ENCODE measurements around the gene GALNTL6. TPM values are rescaled to one million over a fixed set of nuclear protein-coding genes. Genes with fewer than 3 reads are reported as not detected.

The GALNTL6 gene
- total and polyA plus RNA-seq, 9 of the 15 experiments (the other 6 are each of a cell fraction or from before 2014, with no cell fraction given) = 0.18 to 0.50 (median 0.29) TPM

GRCh38 chr4:172953896-172954568 is 1140.8 kb downstream of the GALNTL6 start:
- no peak overlapping the region for H2AFZ ChIP-seq (ENCODE audit: low read depth, low read length)
- H3K9me3 ChIP-seq (replicated peaks; ENCODE audit: control insufficient read depth, insufficient read depth, low read depth, low read length) = no peaks in the 10 kb centered on the region
- BruUV-seq (replicated peaks) = no TSS peak
- no peaks in the 10 kb centered on the region for H3K36me3 ChIP-seq (ENCODE audit: control insufficient read depth, insufficient read depth, low read length)
- ChIA-PET POLR2A (no interaction called here), CTCF (ENCODE audit: low intra/inter-chr PET ratio) (no interaction called here)
- H3K4me3 ChIP-seq = no peak overlapping the region
- 6% methylated on average over 5 of the region's 5 CpGs for WGBS (ENCODE audit: insufficient coverage, low coverage, missing lambda C conversion rate)
- H3K9me1 ChIP-seq (ENCODE audit: control insufficient read depth, insufficient read depth, low read length) = no peaks in the 10 kb centered on the region
- no peak for ATAC-seq
- no peak overlapping the region for H3K4me2 ChIP-seq (ENCODE audit: insufficient read depth, low read length)
- no peak overlapping the region for H3K9ac ChIP-seq (ENCODE audit: insufficient read depth in 1 of 2, low read depth in 2 of 2, low read length in 2 of 2)
- H3K27ac ChIP-seq (ENCODE audit: extremely low read depth, low read depth, low read length) = no peak overlapping the region
- peaks cover 0 to 5% of the 10 kb centered on the region in 2 experiments; a peak in 1 of 5 replicates for H3K27me3 ChIP-seq (ENCODE audit: control insufficient read depth in 2 of 2, insufficient read depth in 2 of 2, low read length in 2 of 2)
- peaks cover 0 to 14% of the 10 kb centered on the region in 2 experiments; a peak in 3 of 5 replicates for H3K4me1 ChIP-seq (replicated peaks in 1 of 2; ENCODE audit: control insufficient read depth in 2 of 2, insufficient read depth in 2 of 2, low read length in 2 of 2)
- in situ Hi-C loops (cut with MboI) = no loop called here
- intact Hi-C loops (cut with micrococcal nuclease) = no loop called here
- no peak for DNase-seq (ENCODE audit: extremely low read depth in 1 of 4, low spot score in 3 of 4)
- H4K20me1 ChIP-seq (replicated peaks; ENCODE audit: control insufficient read depth, insufficient read depth, low read length) = no peaks in the 10 kb centered on the region
- no peak for FAIRE-seq
- H3K79me2 ChIP-seq (ENCODE audit: control insufficient read depth, insufficient read depth, low read length) = no peaks in the 10 kb centered on the region
- no peak for TF ChIP-seq MYNN (IDR thresholded peaks at IDR 0.05)
- TF ChIP-seq MYNN (CRISPR knock-in tag; IDR thresholded peaks at IDR 0.05) = no peak
- no peak for TF ChIP-seq ILF3 (IDR thresholded peaks at IDR 0.05; ENCODE audit: borderline replicate concordance)
- peak in 1 of 2 experiments; percentile 40; a peak in 1 of 4 replicates for TF ChIP-seq TRIM24 (IDR thresholded peaks at IDR 0.05)
- no peak for TF ChIP-seq ZNF347 (CRISPR knock-in tag; IDR thresholded peaks at IDR 0.05; ENCODE audit: low read depth)
- no peak for TF ChIP-seq CHAMP1 (IDR thresholded peaks at IDR 0.05)
- TF ChIP-seq EHMT2 (IDR thresholded peaks at IDR 0.05) = no peak
- TF ChIP-seq PCBP1 (IDR thresholded peaks at IDR 0.05; ENCODE audit: low read depth, low read length, poor library complexity, severe bottlenecking) = no peak
- no peak for TF ChIP-seq RAD51 (IDR thresholded peaks at IDR 0.05; ENCODE audit: borderline replicate concordance, low read depth)
- TF ChIP-seq CBFB (CRISPR knock-in tag; IDR thresholded peaks at IDR 0.05) = no peak
- no peak for TF ChIP-seq E2F6 (IDR thresholded peaks at IDR 0.05; ENCODE audit: borderline replicate concordance in 1 of 2, extremely low read depth in 1 of 2, insufficient read depth in 1 of 2, insufficient read length in 1 of 2, low read depth in 1 of 2, low read length in 1 of 2, poor library complexity in 1 of 2, severe bottlenecking in 1 of 2)
- TF ChIP-seq ZNF639 (CRISPR knock-in tag; conservative IDR thresholded peaks at IDR 0.05 in 1 of 2, IDR thresholded peaks at IDR 0.05 in 1 of 2) = no peak
- TF ChIP-seq ZBTB1 (CRISPR knock-in tag; IDR thresholded peaks at IDR 0.05; ENCODE audit: borderline replicate concordance, low read depth) = no peak
- no peak for TF ChIP-seq ZNF561 (CRISPR knock-in tag; conservative IDR thresholded peaks at IDR 0.05)
- peak; percentile 22; the same call in 1 of the 2 replicates for TF ChIP-seq FOSL1 (tag; conservative IDR thresholded peaks at IDR 0.05)
- TF ChIP-seq ZC3H4 (CRISPR knock-in tag; IDR thresholded peaks at IDR 0.05; ENCODE audit: borderline replicate concordance) = no peak
- TF ChIP-seq CEBPG (CRISPR knock-in tag; IDR thresholded peaks at IDR 0.05) = no peak
- peak in 1 of 2 experiments; percentile 81; a peak in 2 of 4 replicates for TF ChIP-seq CEBPG (tag; conservative IDR thresholded peaks at IDR 0.05 in 1 of 2, IDR thresholded peaks at IDR 0.05 in 1 of 2)

Data from K562 (cell line).